GM06990 (cell line): ENCODE measurements around the gene EDDM3A.
"Not testable (repeated sequence)": the region's sequence is repeated elsewhere in the genome, so short reads cannot be mapped to it uniquely, and the experiment has no call there.

Source experiments
- DNase-seq: peaks from one replicate; pipeline ENCODE4 v3.0.0-alpha.2; 2011; ENCODE audit not compliant: insufficient read length; ENCODE audit errors: extremely low read depth
- H3K27me3 ChIP-seq: replicated peaks from 2 replicates; pipeline ENCODE4 v1.6.0; 2011; ENCODE audit warnings: low read length; ENCODE audit not compliant: control insufficient read depth, insufficient read depth
- H3K36me3 ChIP-seq: 2 replicates; pipeline ENCODE4 v1.5.1; 2011; ENCODE audit warnings: low read length; ENCODE audit not compliant: control insufficient read depth, insufficient read depth
- H3K4me3 ChIP-seq: replicated peaks from 2 replicates; pipeline ENCODE4 v1.5.1; 2011; ENCODE audit warnings: low read depth, mild to moderate bottlenecking, control low read depth, low read length
- CTCF ChIP-seq: IDR thresholded peaks from 2 replicates; pipeline ENCODE4 v1.5.1; 2011; ENCODE audit warnings: low read length, control low read depth, mild to moderate bottlenecking, inconsistent platforms; ENCODE audit not compliant: insufficient read depth, poor library complexity, severe bottlenecking

The EDDM3A gene

GRCh38 chr14:20712904-20713303, 32.8 kb upstream of the EDDM3A start:
- TF ChIP-seq CTCF: no peak
- no peak for DNase-seq
- Histone ChIP-seq H3K27me3 (no peaks in the 10 kb centered on the region), H3K36me3 (no peaks in the 10 kb centered on the region), H3K4me3 (no peak overlapping the region)

GRCh38 chr14:20714593-20715250, 31.0 kb upstream of the EDDM3A start:
- no peak for DNase-seq
- Histone ChIP-seq H3K36me3 (no peaks in the 10 kb centered on the region), H3K27me3 (no peaks in the 10 kb centered on the region), H3K4me3 (no peak overlapping the region)
- no peak for TF ChIP-seq CTCF

- no peak overlapping the region for H3K4me3 ChIP-seq
- H3K27me3 ChIP-seq: no peaks in the 10 kb centered on the region
- no peaks in the 10 kb centered on the region for H3K36me3 ChIP-seq
- DNase-seq: no peak
- TF ChIP-seq CTCF: no peak
These were observed 25.9 kb upstream of the EDDM3A start for GRCh38 chr14:20719777-20720176.

- Histone ChIP-seq H3K4me3 (no peak overlapping the region), H3K36me3 (no peaks in the 10 kb centered on the region), H3K27me3 (peaks cover 1% of the 10 kb centered on the region; the same call in 1 of the 2 replicates)
- no peak for TF ChIP-seq CTCF
- DNase-seq: no peak
These were observed 24.9 kb upstream of the EDDM3A start for GRCh38 chr14:20720741-20721140.

- Histone ChIP-seq H3K27me3 (peaks cover 1% of the 10 kb centered on the region; the same call in 1 of the 2 replicates), H3K4me3 (no peak overlapping the region), H3K36me3 (no peaks in the 10 kb centered on the region)
- TF ChIP-seq CTCF: no peak
- no peak for DNase-seq
These were observed 23.7 kb upstream of the EDDM3A start for GRCh38 chr14:20722016-20722415.

- H3K36me3 ChIP-seq: no peaks in the 10 kb centered on the region
- H3K4me3 ChIP-seq: no peak overlapping the region
- peaks cover 1% of the 10 kb centered on the region for H3K27me3 ChIP-seq
- TF ChIP-seq CTCF: no peak
- DNase-seq: no peak
These were observed 22.2 kb upstream of the EDDM3A start for GRCh38 chr14:20723488-20723887.

- DNase-seq, H3K27me3 ChIP-seq, H3K4me3 ChIP-seq, H3K36me3 ChIP-seq: not testable (repeated sequence)
These were observed 19.6 kb upstream of the EDDM3A start for GRCh38 chr14:20726121-20726520.
